ENCODE data around the gene PHLDB1.

PHLDB1 gene

GRCh38 chr11:118689852-118690552 lies 82.6 kb downstream of the PHLDB1 start:
- peak; percentile 94 for DNase-seq

- DNase-seq = no peak
Observed at GRCh38 chr11:118690553-118691304, 83.3 kb downstream of the PHLDB1 start.

GRCh38 chr11:118691926-118692830 lies 84.8 kb downstream of the PHLDB1 start:
- DNase-seq = no peak

- DNase-seq = no peak
Observed at GRCh38 chr11:118694185-118694584, 86.8 kb downstream of the PHLDB1 start.

- DNase-seq = no peak
Observed at GRCh38 chr11:118694771-118695170, 87.4 kb downstream of the PHLDB1 start.

GRCh38 chr11:118696673-118697226 lies 89.3 kb downstream of the PHLDB1 start:
- no peak for DNase-seq

GRCh38 chr11:118697346-118697745 lies 89.9 kb downstream of the PHLDB1 start:
- DNase-seq = no peak

- DNase-seq = no peak
Observed at GRCh38 chr11:118699506-118700220, 92.2 kb downstream of the PHLDB1 start.

GRCh38 chr11:118703563-118704106 lies 96.2 kb downstream of the PHLDB1 start:
- DNase-seq = no peak

GRCh38 chr11:118705111-118705741 lies 97.8 kb downstream of the PHLDB1 start:
- DNase-seq = no peak

GRCh38 chr11:118705791-118706545 lies 98.6 kb downstream of the PHLDB1 start:
- DNase-seq = no peak

GRCh38 chr11:118706546-118706825 lies 99.1 kb downstream of the PHLDB1 start:
- DNase-seq = no peak
